ENCODE measurements around the gene DLG1. TPM values are rescaled to one million over a fixed set of nuclear protein-coding genes. Genes with fewer than 3 reads are reported as not detected.

Gene DLG1
- total RNA-seq, 1 donor from 2014 or later = 60.1 TPM

DNA sequence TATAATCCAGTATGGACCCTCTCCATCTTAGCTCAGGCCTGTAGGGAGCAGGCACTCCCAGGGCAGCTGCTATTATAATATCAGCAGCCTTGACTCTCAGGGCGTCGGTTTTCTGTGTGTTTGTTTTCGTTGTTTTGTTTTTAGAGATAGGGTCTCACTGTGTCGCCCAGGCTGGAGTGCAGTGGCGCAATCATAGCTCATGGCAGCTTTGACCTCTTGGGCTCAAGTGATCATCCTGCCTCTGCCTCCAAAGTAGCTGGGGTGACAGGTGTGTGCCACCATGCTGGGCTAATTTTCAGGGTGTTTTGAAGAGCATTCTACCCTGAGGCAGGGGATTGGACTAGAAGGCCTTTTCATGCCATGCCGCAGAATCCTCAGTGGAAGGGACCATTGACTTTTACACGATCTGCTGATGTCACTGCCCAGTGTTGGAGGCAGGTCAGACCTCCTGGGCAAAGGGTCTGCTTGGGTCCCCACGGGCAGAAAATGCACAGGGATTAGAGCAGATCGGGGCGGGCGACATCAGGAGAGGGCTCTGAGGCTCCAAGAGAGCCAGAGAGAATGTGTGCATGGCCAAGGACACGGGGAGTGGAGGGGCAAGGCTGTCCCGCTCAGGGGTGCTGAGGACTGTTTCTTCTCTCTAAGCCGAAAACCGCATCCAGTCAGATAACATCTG, 276.5 kb downstream of the DLG1 start:
- Histone ChIP-seq H3K36me3 (no peaks in the 10 kb centered on the region), H3K4me1 (peaks cover 9% of the 10 kb centered on the region), H3K9me3 (replicated peaks) (no peaks in the 10 kb centered on the region), H3K27ac (replicated peaks) (no peak overlapping the region), H3K4me3 (no peak overlapping the region), H3K27me3 (ENCODE audit: low read depth) (peaks cover 40% of the 10 kb centered on the region)
- DNase-seq = no peak
- TF ChIP-seq, protein P1, sequence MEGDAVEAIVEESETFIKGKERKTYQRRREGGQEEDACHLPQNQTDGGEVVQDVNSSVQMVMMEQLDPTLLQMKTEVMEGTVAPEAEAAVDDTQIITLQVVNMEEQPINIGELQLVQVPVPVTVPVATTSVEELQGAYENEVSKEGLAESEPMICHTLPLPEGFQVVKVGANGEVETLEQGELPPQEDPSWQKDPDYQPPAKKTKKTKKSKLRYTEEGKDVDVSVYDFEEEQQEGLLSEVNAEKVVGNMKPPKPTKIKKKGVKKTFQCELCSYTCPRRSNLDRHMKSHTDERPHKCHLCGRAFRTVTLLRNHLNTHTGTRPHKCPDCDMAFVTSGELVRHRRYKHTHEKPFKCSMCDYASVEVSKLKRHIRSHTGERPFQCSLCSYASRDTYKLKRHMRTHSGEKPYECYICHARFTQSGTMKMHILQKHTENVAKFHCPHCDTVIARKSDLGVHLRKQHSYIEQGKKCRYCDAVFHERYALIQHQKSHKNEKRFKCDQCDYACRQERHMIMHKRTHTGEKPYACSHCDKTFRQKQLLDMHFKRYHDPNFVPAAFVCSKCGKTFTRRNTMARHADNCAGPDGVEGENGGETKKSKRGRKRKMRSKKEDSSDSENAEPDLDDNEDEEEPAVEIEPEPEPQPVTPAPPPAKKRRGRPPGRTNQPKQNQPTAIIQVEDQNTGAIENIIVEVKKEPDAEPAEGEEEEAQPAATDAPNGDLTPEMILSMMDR (IDR thresholded peaks at IDR 0.05; ENCODE audit: borderline replicate concordance) = no peak
- intact Hi-C loops (cut with micrococcal nuclease) = no loop called here

DNA sequence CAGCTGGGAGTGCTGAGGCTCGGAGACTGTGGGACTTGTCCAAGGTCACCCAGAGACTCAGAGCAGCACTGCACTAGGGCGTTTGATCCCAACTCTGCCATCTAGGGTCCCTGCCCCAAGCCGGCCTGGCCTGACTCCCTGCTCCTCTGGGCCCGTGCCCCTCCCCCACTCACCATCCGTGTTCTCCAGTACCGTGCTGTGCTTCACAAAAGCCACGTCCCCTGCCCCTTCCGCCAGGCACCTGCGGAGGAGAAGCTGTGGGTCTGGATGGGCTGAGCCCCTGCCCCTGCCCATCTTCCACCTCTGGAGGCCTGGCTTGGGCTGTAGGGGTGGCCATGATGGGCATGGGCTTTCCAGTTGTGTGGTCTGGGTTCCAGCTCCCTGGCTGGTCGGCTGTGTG, 277.2 kb downstream of the DLG1 start:
- no peak for DNase-seq
- H3K9me3 ChIP-seq (replicated peaks) = no peaks in the 10 kb centered on the region
- no peak overlapping the region for H3K4me3 ChIP-seq
- H3K27ac ChIP-seq (replicated peaks) = no peak overlapping the region
- intact Hi-C loops (cut with micrococcal nuclease) = no loop called here
- H3K27me3 ChIP-seq (ENCODE audit: low read depth) = peaks cover 40% of the 10 kb centered on the region
- TF ChIP-seq, protein P1 (IDR thresholded peaks at IDR 0.05; ENCODE audit: borderline replicate concordance) = no peak
- peaks cover 9% of the 10 kb centered on the region for H3K4me1 ChIP-seq
- H3K36me3 ChIP-seq = no peaks in the 10 kb centered on the region

DNA sequence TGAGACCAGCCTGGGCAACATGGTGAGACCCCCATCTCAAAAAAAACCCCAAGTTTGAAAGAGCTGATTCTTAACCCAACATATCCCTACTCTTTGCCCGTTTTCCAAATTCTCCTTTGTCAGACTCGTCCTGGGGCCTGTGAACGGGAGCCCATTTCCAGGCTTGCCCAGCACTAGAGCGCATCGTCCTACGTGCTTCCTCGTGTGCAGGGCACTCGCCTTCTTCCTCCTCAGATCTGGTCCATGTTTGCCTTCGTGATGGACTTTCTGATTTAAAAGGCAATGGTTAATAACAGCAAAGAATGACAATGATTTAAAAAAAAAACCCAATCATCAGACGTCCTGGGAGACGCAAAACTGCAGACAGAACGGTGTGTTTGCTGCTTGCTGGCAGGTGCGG, 278.9 kb downstream of the DLG1 start:
- DNase-seq = no peak
- H3K4me3 ChIP-seq = no peak overlapping the region
- intact Hi-C loops (cut with micrococcal nuclease) = no loop called here

DNA sequence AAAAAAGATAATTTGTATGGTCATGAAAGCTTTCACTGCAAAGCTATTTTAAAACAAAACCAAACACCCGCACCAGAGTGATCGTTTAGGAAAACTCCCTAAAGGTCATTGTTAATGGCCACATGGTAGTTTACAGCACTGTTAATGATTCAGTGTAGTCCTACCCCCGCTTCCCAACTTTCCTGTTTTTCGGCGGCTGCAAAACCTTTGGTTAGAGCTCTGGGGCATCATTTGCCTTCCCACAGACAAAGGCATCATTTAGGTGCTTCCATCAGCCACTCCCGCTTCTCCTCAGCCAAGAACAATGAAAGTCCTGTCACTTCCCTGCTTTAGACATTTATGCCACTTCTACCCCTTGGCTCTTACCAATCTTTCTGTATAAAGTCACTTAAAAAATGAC, 279.4 kb downstream of the DLG1 start:
- peaks cover 9% of the 10 kb centered on the region for H3K4me1 ChIP-seq
- H3K36me3 ChIP-seq = no peaks in the 10 kb centered on the region
- peaks cover 37% of the 10 kb centered on the region for H3K27me3 ChIP-seq (ENCODE audit: low read depth)
- intact Hi-C loops (cut with micrococcal nuclease) = no loop called here
- DNase-seq = no peak
- H3K27ac ChIP-seq (replicated peaks) = no peak overlapping the region
- TF ChIP-seq, protein P1 (IDR thresholded peaks at IDR 0.05; ENCODE audit: borderline replicate concordance) = no peak
- H3K4me3 ChIP-seq = no peak overlapping the region
- no peaks in the 10 kb centered on the region for H3K9me3 ChIP-seq (replicated peaks)

More for the DNA sequence above, 278.9 kb downstream of the DLG1 start:
- TF ChIP-seq, protein P1 (IDR thresholded peaks at IDR 0.05; ENCODE audit: borderline replicate concordance) = no peak
- H3K9me3 ChIP-seq (replicated peaks) = no peaks in the 10 kb centered on the region
- H3K27ac ChIP-seq (replicated peaks) = no peak overlapping the region
- H3K36me3 ChIP-seq = no peaks in the 10 kb centered on the region
- H3K27me3 ChIP-seq (ENCODE audit: low read depth) = peaks cover 42% of the 10 kb centered on the region
- H3K4me1 ChIP-seq = peaks cover 9% of the 10 kb centered on the region

DNA sequence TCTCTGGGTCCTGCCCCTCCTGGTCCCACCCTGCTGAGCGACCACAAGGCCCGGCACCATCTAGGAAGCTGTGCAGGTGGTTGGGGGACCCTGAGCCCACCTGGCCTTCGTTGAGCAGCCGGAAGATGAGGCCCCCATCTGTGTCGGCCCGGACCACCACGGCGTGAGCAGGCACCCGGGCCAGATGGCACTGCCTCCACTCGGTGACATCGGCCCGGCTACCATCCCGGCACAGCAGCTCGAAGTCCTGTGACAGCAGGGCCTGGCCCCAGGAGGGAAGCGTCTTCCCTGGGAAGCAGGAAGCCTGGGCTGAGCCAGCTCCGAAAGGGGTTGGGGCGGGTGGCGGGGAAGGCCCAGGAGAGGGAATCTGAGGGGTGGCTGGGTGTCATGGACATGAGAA, 281.4 kb downstream of the DLG1 start:
- H3K4me1 ChIP-seq = no peaks in the 10 kb centered on the region
- intact Hi-C loops (cut with micrococcal nuclease) = no loop called here
- H3K9me3 ChIP-seq (replicated peaks) = no peaks in the 10 kb centered on the region
- no peak overlapping the region for H3K4me3 ChIP-seq
- TF ChIP-seq, protein P1 (IDR thresholded peaks at IDR 0.05; ENCODE audit: borderline replicate concordance) = no peak
- H3K27me3 ChIP-seq (ENCODE audit: low read depth) = peaks cover 18% of the 10 kb centered on the region
- no peak overlapping the region for H3K27ac ChIP-seq (replicated peaks)
- DNase-seq = no peak
- H3K36me3 ChIP-seq = no peaks in the 10 kb centered on the region

All from left ventricle myocardium inferior (tissue), 1 donor.